Stomach (tissue), 4 donors: ENCODE measurements around the gene CPAMD8.

Source experiments
- EP300 ChIP-seq: sonication (generic); formaldehyde crosslinking; IDR thresholded peaks from one replicate; pipeline ENCODE4 v1.6.1; 2017; ENCODE audit warnings: antibody characterized with exemption
- POLR2A ChIP-seq, 4 donors: fragments of 450-650 bp; IDR thresholded peaks; one replicate each; pipeline ENCODE4 v1.6.1; 2016; ENCODE audit warnings: antibody characterized with exemption in 4 of 4, control low read depth in 2 of 4, mild to moderate bottlenecking in 1 of 4, moderate library complexity in 1 of 4
- POLR2AphosphoS5 ChIP-seq, 3 donors: sonication (generic); formaldehyde crosslinking; IDR thresholded peaks; one replicate each; pipeline ENCODE4 v1.6.1; 2016; ENCODE audit warnings: antibody characterized with exemption in 3 of 3
- TF ChIP-seq, protein P1 (sequence below), 7 experiments: fragments of 450-650 bp in 4 of 7; fragments of 200-600 bp in 3 of 7; sonication (generic) in 3 of 7; IDR thresholded peaks; one replicate each; pipeline ENCODE4 v1.5.1; 2016 to 2019; ENCODE audit warnings: antibody characterized with exemption in 7 of 7, control low read depth in 2 of 7, mild to moderate bottlenecking in 1 of 7

DNA sequence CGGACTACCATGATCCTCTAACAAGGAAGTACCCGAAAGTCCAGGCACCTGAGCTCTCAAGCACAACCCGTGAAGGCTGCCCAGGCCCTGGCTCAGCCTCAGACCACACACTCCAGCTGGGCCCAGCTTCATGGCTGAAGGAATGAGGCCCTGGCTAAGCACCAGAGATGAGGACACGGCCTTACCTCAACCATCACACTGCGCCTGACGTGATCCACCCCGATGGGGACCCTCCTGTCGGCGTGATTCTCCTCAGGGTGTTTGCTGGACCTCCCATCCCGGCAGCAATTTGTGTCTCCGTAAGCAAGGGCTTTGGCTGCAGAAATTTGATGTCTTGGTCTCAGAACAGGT, 81.3 kb downstream of the CPAMD8 start:
- TF ChIP-seq, protein P1, sequence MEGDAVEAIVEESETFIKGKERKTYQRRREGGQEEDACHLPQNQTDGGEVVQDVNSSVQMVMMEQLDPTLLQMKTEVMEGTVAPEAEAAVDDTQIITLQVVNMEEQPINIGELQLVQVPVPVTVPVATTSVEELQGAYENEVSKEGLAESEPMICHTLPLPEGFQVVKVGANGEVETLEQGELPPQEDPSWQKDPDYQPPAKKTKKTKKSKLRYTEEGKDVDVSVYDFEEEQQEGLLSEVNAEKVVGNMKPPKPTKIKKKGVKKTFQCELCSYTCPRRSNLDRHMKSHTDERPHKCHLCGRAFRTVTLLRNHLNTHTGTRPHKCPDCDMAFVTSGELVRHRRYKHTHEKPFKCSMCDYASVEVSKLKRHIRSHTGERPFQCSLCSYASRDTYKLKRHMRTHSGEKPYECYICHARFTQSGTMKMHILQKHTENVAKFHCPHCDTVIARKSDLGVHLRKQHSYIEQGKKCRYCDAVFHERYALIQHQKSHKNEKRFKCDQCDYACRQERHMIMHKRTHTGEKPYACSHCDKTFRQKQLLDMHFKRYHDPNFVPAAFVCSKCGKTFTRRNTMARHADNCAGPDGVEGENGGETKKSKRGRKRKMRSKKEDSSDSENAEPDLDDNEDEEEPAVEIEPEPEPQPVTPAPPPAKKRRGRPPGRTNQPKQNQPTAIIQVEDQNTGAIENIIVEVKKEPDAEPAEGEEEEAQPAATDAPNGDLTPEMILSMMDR (IDR thresholded peaks at IDR 0.05), result no peak
- TF ChIP-seq POLR2AphosphoS5 (IDR thresholded peaks at IDR 0.05), result no peak
- no peak for TF ChIP-seq POLR2A (IDR thresholded peaks at IDR 0.05)
- no peak for TF ChIP-seq EP300
